DMS114 treated with DMSO at 0.1 percent for 48 hours (cell line): ENCODE results near the gene KRT71.
"Not testable (repeated sequence)": the region's sequence is repeated elsewhere in the genome, so short reads cannot be mapped to it uniquely, and the experiment has no call there.

Experiments used
- DNase-seq: peaks from one replicate; lab custom pipeline; 2025; ENCODE audit not compliant: unreplicated experiment; lab: John Stamatoyannopoulos, UW

Gene KRT71

DNA sequence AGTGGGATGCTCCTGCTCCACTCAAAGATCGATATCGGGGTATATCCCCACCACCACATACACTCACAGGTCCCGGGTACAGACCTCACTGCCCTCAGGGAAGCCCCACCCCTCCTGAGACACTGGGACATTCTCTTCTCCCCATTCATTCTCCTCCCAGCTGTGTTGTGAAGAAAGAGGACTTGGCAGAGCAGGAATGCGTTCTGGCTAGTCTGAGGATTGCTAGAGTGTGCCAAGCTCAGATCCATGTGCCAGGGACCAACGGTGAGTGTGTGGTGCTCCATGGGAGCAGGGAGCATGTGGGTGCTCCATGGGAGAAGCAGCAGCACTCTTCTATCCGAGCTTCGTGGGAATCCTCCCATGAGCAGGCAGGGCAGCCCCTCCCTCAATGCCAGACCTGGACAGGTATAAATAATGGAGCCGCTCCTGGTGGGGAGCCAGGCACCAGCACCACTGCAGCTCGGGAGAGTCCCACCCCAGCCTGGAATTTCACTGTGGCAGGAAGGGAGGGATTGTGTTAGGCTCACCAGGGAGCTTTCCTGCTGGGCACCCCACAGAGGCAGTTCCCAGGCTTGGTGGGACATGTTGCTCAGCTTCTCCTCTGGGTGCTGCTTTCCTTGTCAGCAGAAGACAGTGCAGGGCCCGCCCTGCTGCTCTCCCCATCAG is 30.5 kb downstream of the KRT71 start:
- DNase-seq = no peak

DNA sequence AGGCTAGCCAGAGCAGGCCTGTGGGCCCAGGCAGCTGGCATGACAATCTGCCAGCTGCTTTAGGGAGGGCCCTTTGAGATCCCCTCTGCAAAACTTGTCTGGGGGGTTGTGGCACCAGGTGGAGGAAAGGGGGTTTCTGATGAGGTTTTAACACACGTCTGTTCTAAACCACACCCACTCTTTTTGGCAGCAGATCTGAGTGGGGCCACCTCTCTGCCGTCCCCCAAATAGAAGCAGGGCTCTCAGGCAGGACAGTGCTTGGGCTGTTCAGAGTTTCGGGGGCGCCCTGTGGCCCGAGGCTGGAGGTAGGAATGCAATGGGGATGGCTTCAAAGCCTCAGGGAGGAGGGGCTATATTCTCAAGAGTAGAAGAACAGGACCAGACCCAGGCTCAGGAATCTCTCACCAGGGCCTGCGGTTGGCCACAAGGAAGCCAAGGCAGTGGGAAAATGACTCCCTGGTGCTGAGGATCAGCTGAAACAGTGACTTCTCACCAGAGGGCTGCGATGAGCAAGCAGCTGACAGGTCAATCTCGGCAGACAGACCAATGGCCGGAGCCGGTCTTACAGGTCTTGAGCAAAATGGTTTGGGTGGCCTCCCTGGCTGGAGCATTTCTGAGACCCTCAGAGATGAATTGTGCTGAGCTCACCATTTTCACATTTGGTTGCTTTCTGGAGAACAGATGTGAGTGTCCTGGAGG is 31.2 kb downstream of the KRT71 start:
- no peak for DNase-seq

DNA sequence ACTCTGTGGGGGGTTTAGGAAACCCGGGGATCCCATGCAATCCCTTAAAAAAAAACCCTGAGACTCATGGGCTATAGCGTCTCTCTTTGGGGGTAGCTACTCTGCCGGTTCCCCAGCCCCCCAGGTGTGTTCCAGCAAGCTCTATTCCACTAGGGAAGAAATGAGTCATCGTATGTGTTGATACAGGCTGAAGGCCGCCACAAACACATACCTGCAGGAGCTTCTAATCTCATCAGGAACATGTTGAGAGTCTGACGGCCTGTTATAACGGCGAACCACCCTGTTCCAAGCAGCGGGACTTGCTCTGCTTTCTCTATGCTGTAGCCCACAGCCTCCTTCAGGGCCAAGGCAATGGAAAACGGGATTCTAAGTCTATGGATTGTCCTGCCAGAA is 31.8 kb downstream of the KRT71 start:
- DNase-seq = no peak

DNA sequence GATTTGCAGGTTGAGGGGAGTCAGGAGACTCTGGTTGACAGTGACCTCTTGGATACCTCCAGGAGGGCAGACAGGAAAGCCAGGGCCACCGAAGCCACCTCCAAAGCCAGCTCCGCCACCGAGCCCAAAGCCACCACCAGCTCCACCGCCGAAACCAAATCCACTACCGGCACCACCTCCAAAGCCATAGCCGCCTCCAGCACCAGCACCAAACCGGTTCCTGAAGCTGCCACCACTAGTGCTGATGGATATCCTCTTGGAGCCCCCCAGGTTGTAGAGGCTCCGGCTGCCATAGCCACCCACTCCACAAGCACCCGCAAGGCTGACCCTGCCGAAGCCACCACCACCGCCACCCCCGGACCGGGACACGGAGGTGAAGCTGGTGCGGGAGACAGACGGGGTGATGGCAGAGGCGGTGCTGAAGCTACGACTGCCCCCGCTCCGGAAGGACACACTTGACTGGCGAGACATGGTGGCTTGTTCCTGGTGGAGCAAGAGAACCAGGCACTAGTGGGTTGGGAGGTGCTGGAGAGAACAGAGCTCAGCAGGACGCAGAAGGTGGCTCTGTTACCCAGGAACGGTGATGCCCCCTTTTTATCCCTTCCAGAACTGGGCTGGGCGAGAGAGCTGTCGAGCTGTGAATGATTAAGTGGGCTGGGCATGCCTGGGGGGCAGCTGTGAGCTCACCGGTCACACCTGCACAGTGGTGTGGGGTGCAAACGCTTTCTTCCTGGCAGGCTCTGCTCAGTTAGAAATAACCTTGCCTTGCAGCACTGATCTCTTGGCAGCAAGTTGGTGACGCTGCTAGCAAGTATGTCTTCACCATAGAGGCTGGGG is 32.9 kb downstream of the KRT71 start, which contains the start of gene KRT5:
Gene KRT5 (minus strand): TSS at position 569 of the 837 bp plus-strand sequence. CDS start 98 bp downstream, at position 471.
- DNase-seq = no peak

DNA sequence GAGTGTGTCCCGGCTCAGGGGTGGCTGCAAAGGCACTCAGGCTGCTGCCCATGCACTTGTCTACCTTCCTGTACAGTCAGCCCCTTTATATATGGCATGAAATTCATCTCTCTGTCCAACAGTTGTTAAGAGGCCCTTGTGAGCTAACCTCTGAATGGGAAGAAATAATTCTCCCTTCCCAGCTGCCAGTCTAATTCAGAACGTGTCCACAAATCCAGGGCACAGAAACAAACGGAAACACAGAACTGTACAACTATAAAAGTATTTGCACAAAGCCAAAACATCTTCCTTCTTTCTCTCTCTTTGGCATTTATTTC is 33.6 kb downstream of the KRT71 start:
- no peak for DNase-seq

DNA sequence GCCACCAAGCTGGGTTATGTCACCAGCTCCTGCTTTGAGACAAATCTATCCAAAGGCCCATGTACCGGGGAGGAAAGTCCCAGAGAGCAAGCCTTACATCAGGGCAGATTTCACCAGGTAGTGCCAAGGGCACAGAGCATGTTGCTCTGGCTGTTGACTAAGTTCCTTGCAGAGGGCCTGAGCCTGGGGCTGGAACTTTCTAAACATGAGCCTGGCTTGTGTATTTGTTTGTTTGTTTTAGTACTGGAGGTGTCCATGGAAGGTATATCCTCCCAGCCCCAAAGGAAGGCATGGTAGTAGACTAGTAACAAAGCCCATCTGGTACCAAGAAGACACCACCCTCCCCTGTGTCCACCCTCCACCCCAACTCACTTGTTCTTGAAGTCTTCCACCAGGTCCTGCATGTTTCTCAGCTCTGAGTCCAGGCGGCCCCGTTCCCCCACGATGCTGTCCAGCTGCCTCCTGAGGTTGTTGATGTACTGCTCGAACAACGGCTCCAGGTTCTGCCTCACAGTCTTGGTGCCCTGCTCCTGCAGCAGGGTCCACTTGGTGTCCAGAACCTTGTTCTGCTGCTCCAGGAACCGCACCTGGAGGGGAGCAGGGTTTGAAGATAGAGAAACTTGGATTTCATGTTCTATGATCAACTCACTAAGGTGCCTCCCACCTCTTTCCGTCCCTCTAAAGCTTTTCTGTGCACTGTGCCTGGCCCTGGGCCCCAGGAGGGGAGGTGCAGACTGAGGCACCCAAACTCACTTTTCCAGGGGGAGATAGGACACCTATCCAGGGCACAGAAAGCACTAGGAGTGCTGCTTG is 34.2 kb downstream of the KRT71 start:
- no peak for DNase-seq

DNA sequence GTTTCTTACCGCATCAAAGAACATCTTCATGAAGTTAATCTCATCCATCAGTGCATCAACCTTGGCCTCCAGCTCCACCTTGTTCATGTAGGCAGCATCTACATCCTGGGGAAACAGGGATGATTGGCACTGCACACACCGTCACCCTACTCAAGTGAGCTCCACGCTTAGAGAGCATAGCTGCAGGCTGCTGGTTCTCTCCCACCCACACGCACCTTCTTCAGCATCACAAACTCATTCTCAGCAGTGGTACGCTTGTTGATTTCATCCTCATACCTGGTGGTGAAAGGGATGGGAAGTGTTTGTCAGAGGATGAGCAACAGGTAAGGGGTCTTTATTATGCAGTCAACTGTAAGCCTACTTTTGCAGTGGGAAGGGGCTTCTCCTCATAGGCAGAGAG is 35.1 kb downstream of the KRT71 start:
- no peak for DNase-seq

DNA sequence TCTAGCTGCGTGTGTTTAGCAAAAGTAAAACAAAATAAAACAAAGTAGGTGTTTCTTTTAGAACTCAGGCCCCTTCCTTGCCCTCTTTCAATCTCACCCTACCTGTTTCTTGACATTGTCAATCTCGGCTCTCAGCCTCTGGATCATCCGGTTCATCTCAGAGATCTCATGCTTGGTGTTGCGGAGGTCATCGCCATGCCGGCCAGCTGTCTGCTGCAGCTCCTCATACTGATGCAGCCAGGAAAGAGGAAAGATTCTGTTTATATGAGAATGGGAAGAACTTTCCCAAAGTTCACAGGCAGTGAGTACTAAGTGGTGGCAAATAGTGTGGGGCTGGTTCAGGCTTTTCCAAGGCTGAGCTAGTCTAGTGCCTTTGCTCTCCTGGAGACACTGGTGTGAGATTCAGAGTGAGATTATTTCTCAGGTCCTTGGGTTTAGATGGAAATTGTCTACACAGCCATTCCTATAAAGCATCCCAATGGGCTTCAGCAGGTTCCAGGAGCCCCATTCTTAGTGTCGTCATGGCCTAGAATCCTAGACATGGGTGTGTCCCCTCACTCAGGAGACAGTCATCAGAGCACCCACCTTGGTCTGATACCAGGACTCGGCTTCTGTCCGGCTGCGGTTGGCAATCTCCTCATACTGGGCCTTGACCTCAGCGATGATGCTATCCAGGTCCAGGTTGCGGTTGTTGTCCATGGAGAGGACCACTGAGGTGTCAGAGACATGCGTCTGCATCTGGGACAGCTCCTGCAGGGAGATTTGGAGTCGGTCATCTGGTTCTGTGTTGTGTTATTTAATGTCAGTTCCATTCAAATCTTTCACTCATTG is 35.7 kb downstream of the KRT71 start:
- DNase-seq = no peak

DNA sequence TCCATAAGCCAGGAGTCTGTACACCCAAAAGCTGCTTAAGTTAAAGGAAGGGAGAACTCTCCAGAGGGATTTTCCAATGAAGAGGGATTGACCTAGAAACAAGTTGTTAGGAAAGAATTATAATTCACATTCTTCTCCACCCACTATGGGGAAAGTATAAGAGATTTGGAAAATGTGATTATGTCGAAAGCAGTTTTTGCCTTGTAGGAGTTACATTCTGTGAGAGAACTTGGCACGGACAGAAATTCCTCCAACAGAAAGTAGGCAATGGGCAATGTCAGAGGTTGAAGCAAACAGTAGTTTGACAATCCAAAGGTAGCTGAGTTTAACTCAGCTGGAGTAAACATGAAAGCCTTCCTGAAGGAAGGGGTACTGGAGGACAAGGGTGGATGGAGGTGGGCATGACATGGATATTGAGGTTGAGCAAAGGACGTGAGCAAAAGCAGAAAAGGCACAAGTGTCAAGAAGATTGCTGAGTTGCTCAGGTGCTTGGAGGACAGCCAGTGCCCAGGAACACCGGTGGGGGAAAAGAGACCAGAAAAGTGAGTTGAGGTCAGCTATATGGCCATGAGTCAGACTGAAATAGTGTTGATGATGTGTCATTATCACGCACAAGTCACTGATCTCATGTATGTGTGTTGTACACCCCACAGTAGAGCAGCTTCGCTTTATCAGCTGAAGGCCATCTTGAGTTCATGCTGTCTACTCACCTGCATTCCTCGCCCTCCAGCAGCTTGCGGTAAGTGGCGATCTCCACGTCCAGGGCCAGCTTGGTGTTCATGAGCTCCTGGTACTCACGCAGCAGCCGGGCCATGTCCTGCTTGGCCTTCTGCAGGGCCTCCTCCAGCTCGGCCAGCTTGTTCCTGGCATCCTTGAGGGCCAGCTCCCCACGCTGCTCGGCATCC is 36.8 kb downstream of the KRT71 start:
- DNase-seq = no peak

DNA sequence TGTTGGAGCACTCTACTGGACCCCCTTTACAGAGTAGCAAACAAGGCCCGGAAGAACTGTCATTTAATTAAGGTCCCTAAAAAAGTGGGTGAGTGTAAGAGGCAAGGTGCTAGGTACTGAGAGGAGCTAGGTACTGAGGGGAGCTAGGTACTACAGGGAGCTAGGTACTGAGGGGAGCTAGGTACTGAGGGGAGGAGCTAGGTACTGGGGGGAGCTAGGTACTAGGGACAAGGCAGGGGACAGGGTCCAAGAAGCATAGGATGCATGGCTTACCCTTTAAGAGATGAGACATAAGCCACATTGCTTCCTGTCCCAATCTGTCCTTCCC is 37.7 kb downstream of the KRT71 start:
- no peak for DNase-seq

DNA sequence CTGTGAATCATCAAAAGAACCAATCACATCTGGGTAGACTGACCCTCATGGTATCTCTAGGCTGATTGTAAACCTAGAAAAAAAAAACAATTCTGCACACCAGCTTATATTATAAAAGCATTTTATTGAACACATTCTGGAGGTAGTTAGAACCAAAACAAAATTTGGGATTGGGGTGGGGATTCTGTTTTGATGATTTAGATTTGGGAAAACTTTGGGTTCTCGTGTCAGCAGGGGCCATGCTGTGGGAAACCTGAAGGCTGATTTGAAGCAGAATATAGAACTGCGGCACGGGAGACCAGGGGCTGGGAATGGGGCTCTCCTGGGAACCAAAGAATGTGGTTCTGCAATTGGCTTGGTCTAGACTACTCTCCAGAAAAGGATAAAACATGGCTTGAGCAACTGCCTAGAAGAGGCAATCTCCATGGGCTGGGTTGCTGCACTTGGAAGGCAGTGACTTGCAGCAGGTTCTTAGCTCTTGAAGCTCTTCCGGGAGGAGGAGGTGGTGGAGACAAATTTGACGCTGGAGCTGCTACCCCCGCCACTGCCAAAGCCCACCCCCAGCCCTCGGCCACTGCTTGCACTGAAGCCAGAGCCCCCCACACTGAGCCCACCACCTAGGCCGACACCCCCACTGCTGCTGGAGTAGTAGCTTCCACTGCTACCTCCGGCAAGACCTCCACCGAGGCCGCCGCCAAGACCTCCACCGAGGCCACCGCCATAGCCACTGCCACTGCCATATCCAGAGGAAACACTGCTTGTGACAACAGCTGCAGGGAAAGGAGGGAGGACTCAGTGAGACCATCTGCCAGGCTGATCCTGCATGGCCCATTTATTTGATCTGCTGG is 38.2 kb downstream of the KRT71 start:
- DNase-seq = no peak

DNA sequence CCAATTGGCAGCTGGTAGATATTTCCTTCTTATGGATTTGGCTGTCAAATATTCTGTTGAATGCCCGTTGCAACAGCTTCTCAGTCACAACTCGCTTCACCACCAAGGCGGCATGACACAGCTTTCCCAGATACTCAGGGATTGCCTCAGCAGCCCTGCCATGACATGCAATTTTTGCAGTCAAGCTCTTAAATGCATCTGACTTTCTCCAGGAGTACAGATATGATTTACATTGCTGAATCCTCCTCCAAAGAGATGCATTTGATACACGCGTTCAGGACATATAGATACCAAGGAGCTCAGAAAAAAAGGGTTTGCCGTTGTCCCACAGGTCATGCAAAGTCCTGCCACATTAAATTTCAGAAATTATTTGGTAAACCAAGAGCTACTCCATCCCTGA is 39.2 kb downstream of the KRT71 start:
- no peak for DNase-seq

DNA sequence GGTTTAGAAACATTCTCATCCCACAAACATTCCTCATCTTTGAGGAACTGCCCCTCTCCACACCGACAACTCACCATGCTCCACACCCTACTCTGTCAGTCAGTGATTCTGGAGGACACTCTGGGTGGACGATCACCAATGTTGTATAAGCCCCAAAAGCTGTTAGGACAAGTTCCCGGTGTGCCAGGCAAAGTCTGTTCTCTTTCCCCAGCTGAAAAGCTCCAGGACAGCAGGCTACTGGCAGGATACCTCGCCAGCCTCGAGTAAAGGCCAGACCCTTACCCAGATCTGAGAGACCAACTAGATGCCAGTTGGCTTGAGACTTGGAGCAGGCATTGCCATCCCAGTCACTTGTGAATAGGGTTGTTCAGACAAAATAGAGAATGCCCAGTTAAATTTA is 44.7 kb downstream of the KRT71 start:
- DNase-seq = no peak

DNA sequence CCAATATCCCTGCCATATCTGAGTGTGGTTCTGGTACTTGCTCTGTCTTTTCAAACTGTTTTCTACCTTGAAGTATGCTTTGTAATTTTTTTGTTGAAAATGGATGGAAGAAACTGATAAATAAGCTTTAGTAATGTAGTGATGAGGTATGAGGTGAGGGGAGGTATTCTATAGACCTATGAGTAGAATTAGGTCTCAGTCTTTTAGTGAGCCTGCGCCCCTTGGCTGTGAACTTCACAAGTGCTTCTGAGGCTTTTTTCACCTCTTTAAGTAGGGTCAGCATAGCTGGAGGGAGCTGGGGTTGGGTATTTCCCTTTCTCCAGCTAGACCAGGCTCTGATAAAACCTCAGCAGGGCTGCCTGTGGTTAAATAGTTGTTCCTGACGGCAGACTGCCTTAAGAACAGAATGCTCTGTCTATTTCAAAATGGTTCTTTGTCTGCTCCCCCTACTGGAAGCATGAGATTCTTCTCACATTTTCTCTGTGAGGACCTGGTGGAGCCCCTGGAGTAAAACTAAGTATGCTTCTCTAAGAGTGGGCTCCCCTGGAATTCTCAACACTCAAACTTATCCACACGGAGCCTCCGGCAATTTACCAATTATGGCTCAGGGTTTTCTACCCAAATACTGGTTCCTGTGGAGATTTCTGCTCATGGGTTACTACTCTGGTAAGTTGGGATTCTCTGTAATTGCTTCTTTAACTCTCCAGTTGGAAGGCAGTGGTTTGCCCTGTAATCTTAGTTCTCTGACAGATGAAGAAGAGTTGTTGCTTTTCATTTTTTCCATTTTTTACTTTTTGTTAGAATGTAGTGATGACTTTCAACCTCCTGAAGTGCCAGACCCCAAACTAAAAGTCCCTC is 45.9 kb downstream of the KRT71 start:
- DNase-seq = peak; percentile 15

DNA sequence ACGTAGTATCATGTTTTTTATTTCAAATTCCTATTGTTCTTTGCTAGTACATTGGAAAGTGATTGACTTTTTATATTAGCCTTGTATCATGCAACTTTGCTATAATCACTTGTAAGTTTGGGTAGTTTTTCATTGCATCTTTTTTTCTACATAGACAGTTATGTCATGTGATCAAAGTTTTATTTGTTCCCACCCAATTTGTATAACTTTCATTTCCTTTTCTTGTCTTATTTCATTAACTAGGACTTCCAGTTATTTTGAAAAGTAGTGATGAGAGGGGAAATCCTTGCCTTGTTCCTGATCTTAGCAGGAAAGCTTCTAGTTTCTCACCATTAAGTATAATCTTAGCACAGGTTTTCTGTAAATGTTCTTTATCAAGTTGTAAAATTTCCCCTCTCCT is 50.1 kb downstream of the KRT71 start:
- no peak for DNase-seq

DNA sequence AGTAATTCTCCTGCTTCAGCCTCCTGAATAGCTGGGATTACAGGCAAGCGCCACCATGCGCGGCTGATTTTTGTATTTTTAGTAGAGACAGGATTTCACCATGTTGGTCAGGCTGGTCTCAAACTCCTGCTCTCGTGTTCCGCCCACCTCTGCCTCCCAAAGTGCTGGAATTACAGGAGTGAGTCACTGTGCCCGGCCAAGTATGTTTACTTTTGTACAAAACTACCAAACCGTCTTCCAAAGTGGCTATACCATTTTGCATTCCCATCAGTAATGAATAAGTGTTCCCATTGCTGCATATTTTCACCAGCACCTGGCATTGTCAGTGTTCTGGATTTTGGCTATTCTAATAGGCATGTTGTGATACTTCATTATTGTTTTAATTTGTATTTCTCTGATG is 51.5 kb downstream of the KRT71 start:
- DNase-seq = no peak

DNA sequence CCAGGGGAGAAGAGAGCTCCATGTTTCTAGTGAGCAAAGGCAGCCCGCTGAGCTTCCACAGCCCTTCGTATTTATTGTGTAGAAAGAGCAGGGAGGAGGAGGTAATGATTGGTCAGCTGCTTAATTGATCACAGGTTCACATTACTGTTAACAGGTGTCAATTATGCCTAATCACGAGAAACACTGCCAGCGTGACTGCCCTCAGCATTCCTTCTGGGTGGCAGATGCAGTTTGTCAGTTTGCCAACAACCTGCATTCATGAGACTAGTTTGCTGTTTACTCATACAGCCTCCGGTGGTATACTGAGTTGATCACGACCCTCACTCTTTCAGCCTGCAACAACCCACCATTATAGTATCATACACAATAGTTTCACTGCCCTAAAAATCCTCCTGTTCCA is 52.4 kb downstream of the KRT71 start:
- DNase-seq = not testable (repeated sequence)
